ENCODE results near the gene TGFB1I1. TPM values are rescaled to one million over a fixed set of nuclear protein-coding genes. Genes with fewer than 3 reads are reported as not detected.

TGFB1I1 gene
- total and polyA plus RNA-seq, 7 experiments from 2014 or later = 0.29 to 1.5 (median 0.49) TPM

DNA sequence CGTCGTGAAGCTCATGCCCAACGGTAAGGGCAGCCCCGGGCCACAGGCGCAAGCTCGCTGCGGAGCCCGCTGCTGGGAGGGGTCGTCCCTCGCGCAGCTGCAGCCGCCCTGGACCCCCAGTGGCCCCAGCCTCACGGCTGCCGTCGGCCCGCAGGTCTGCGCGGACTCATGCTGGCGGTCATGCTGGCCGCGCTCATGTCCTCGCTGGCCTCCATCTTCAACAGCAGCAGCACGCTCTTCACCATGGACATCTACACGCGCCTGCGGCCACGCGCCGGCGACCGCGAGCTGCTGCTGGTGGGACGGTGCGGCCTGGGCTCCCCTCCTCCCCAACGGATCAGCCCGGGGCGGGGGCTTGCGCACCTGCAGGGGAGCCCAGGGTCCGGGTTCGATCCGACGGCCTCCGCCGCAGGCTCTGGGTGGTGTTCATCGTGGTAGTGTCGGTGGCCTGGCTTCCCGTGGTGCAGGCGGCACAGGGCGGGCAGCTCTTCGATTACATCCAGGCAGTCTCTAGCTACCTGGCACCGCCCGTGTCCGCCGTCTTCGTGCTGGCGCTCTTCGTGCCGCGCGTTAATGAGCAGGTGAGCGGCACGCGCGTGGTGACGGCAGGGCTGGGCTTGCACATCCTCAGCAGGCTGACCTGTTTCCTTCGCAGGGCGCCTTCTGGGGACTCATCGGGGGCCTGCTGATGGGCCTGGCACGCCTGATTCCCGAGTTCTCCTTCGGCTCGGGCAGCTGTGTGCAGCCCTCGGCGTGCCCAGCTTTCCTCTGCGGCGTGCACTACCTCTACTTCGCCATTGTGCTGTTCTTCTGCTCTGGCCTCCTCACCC, 16.7 kb downstream of the TGFB1I1 start:
- peaks cover 4 to 13% (median 6%) of the 10 kb centered on the region in 5 donors for H3K36me3 Mint-ChIP-seq
- CTCF ChIA-PET = interaction anchor here (1.2 kb wide), 1 partner anchor 13 kb away, joined by 3 read pairs; no protein-coding TSS in a partner anchor
- Histone ChIP-seq H3K9me3 (ENCODE audit: control insufficient read depth in 2 of 3, low read length in 3 of 3) (no peaks in the 10 kb centered on the region), H3K36me3 (ENCODE audit: control insufficient read depth in 2 of 3, insufficient read depth in 3 of 3, low read length in 3 of 3) (peaks cover 0 to 24% (median 4%) of the 10 kb centered on the region in 3 experiments), H3K27ac (ENCODE audit: low read depth, low read length) (peak overlapping the region; percentile 62), H3K4me3 (ENCODE audit: low read length) (peak overlapping the region; percentile 89), H3K4me1 (ENCODE audit: control insufficient read depth in 2 of 2, insufficient read depth in 2 of 2, low read length in 2 of 2) (no peaks in the 10 kb centered on the region), H3K27me3 (ENCODE audit: control insufficient read depth in 2 of 2, insufficient read depth in 2 of 2, low read length in 2 of 2) (no peaks in the 10 kb centered on the region)
- peak overlapping the region in 4 of 9 donors; percentile 38 to 80 (median 58) for H3K27ac Mint-ChIP-seq
- H3K4me3 Mint-ChIP-seq = peak overlapping the region in 9 of 10 donors; percentile 35 to 95 (median 93)
- H3K9me3 Mint-ChIP-seq = no peaks in the 10 kb centered on the region
- H3K27me3 Mint-ChIP-seq = peaks cover 0 to 17% (median 0%) of the 10 kb centered on the region in 5 donors
- no peak for ATAC-seq
- POLR2A ChIA-PET = interaction anchor here (0.5 to 3.7 kb wide), 9 partner anchors 8 to 331 kb away, joined by 3 to 18 read pairs (median 8); partner anchors contain the start of genes ARMC5, FUS and RUSF1
- intact Hi-C loops (cut with micrococcal nuclease) = loop anchor here (1.0 to 2.0 kb wide), 2 partner anchors 20 kb away; partner anchors contain the start of gene RUSF1 (in 2 of the 2)
- H3K4me1 Mint-ChIP-seq = peaks cover 5 to 24% (median 13%) of the 10 kb centered on the region in 7 donors
- DNase-seq = no peak

DNA sequence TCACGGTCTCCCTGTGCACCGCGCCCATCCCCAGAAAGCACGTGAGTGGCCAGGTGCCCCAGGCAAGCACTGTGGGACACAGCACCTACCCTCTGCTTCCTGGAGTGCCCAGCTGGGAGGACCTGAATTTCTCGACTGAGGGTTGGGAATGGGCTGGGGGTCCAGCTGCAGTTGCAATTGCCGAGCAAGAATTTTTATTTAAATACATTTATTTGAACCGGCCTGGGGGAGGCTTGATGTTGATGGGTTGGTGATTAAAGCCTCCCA, 17.3 kb downstream of the TGFB1I1 start:
- Mint-ChIP-seq H3K27ac (peak overlapping the region in 4 of 9 donors; percentile 51 to 80 (median 68)), H3K36me3 (peaks cover 4 to 13% (median 6%) of the 10 kb centered on the region in 5 donors), H3K9me3 (no peaks in the 10 kb centered on the region), H3K4me1 (peaks cover 5 to 24% (median 13%) of the 10 kb centered on the region in 7 donors), H3K4me3 (peak overlapping the region in 9 of 10 donors; percentile 15 to 89 (median 47)), H3K27me3 (peaks cover 0 to 17% (median 0%) of the 10 kb centered on the region in 5 donors)
- no peak overlapping the region for H3K4me3 ChIP-seq (ENCODE audit: low read length)
- H3K36me3 ChIP-seq (ENCODE audit: control insufficient read depth in 2 of 3, insufficient read depth in 3 of 3, low read length in 3 of 3) = peaks cover 0 to 29% (median 4%) of the 10 kb centered on the region in 3 experiments
- POLR2A ChIA-PET = interaction anchor here (1.0 to 3.7 kb wide), 6 partner anchors 7 to 29 kb away, joined by 5 to 18 read pairs (median 14); partner anchors contain the start of genes ARMC5 and RUSF1
- intact Hi-C loops (cut with micrococcal nuclease) = loop anchor here in 1 of 2 donors (2.0 kb wide), 1 partner anchor 20 kb away; the partner anchor contains the start of gene RUSF1
- DNase-seq (no peak), ATAC-seq (no peak)
- no peaks in the 10 kb centered on the region for H3K4me1 ChIP-seq (ENCODE audit: control insufficient read depth in 2 of 2, insufficient read depth in 2 of 2, low read length in 2 of 2)
- H3K9me3 ChIP-seq (ENCODE audit: control insufficient read depth in 2 of 3, low read length in 3 of 3) = no peaks in the 10 kb centered on the region
- no peak overlapping the region for H3K27ac ChIP-seq (ENCODE audit: low read depth, low read length)
- CTCF ChIA-PET = no interaction called here
- H3K27me3 ChIP-seq (ENCODE audit: control insufficient read depth in 2 of 2, insufficient read depth in 2 of 2, low read length in 2 of 2) = no peaks in the 10 kb centered on the region

DNA sequence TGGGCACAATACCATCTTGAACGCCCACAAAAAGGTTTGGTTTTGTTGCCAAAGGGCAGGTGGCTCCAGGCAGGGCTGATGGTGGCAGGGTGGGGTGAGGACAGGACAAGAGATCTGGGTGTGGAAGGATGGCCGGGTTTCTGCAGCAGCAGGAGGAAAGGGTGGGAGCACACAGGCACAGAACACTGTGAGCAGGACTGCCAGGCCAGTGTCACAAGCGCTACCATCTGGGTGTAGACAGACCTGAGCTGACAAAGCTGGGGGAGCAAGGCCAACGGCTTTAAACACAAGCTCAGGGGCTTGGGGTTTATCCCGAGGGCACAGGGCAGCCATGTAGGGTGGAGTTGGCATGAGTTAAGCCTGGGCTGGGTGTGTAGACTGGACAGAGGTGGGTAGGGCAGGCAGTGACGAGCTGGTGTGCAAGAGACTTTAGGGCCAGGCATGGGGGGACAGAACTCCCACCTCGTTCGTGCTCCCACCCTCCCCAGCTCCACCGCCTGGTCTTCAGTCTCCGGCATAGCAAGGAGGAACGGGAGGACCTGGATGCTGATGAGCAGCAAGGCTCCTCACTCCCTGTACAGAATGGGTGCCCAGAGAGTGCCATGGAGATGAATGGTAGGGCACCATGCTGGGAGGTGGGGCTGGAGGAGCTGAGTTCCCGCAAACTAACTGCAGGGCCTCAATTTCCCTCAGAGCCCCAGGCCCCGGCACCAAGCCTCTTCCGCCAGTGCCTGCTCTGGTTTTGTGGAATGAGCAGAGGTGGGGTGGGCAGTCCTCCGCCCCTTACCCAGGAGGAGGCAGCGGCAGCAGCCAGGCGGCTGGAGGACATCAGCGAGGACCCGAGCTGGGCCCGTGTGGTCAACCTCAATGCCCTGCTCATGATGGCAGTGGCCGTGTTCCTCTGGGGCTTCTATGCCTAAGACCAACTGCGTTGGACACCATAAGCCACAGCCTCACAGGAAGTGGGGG, 17.9 kb downstream of the TGFB1I1 start:
- Histone ChIP-seq H3K27me3 (ENCODE audit: control insufficient read depth in 2 of 2, insufficient read depth in 2 of 2, low read length in 2 of 2) (no peaks in the 10 kb centered on the region), H3K4me1 (ENCODE audit: control insufficient read depth in 2 of 2, insufficient read depth in 2 of 2, low read length in 2 of 2) (no peaks in the 10 kb centered on the region), H3K9me3 (ENCODE audit: control insufficient read depth in 2 of 3, low read length in 3 of 3) (no peaks in the 10 kb centered on the region), H3K27ac (ENCODE audit: low read depth, low read length) (no peak overlapping the region), H3K4me3 (ENCODE audit: low read length) (no peak overlapping the region), H3K36me3 (ENCODE audit: control insufficient read depth in 2 of 3, insufficient read depth in 3 of 3, low read length in 3 of 3) (peaks cover 0 to 36% (median 4%) of the 10 kb centered on the region in 3 experiments)
- Mint-ChIP-seq H3K27ac (peak overlapping the region in 7 of 9 donors; percentile 25 to 72 (median 53)), H3K36me3 (peaks cover 4 to 14% (median 6%) of the 10 kb centered on the region in 5 donors), H3K4me3 (peak overlapping the region in 9 of 10 donors; percentile 30 to 71 (median 42)), H3K9me3 (no peaks in the 10 kb centered on the region), H3K4me1 (peaks cover 5 to 24% (median 13%) of the 10 kb centered on the region in 7 donors), H3K27me3 (peaks cover 0 to 17% (median 0%) of the 10 kb centered on the region in 5 donors)
- POLR2A ChIA-PET = interaction anchor here (0.8 to 3.7 kb wide), 5 partner anchors 7 to 18 kb away, joined by 3 to 15 read pairs (median 8); partner anchors contain the start of gene RUSF1
- ATAC-seq (no peak), DNase-seq (no peak)
- CTCF ChIA-PET = interaction anchor here (0.8 kb wide), 1 partner anchor 106 kb away, joined by 3 read pairs; no protein-coding TSS in a partner anchor
- intact Hi-C loops (cut with micrococcal nuclease) = loop anchor here in 1 of 2 donors (2.0 kb wide), 1 partner anchor 19 kb away; the partner anchor contains the start of gene RUSF1

DNA sequence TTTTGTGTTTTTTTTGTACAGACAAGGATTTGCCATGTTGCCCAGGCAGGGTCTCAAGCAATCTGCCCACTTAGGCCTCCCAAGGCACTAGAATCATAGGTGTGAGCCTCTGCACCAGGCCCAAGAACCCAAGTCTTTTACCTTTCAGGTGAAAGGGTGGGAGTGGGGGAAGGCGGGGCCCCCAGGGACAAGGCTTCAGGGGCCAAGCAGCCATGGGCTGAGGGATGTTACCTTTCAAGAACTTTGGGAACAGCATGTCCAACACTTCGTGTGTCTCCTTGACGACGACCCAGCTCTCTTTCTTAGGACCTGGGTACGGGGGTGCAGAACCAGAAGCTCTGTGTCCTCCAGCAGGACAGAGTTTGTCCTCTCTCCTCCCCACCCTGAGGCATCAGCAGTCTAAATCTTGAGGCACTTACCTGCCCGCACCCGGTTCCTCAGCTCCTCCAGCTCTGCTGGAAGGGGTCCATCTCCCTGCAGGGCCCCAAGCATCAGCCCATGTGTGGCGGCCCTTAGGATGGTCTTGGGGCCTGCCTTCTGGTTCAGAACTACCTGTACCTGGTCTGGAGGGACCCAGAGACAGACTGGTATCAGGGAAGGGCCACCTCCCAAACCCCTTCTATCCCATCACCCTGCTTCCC, 19.9 kb downstream of the TGFB1I1 start:
- CTCF ChIA-PET = no interaction called here
- no peak for DNase-seq

DNA sequence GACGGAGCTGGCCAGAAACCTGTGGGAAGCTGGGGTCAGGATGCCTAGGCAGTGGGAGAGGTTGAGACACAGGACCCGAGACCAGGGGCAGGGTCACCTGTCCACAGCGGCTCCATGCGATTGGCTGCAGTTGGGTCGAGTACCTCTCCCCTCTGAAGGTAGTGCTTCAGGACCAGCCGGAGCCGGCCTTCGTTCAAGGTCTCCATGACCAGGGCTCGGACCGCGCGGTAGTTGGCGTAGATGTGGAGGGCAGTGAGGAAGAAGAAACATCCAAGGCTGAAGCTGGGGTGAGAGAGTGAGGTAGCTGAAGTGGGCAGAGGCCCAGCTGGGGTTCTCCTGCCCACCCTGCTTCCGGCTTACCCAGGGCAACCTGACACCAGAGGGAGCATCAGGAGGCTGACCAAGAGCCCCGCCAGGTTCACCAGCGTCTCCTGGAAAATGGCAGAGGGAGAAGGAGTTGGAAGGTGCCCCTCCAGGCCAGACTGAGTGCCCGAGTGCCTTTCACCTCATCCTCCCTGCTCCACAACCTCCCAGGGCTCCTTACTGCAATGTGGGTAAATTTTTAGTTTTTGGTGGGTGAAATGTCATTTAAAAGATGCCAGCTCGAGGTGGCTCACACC, 21.7 kb downstream of the TGFB1I1 start:
- Mint-ChIP-seq H3K4me1 (peaks cover 0 to 10% (median 3%) of the 10 kb centered on the region in 7 donors), H3K36me3 (peaks cover 6 to 41% (median 13%) of the 10 kb centered on the region in 5 donors), H3K9me3 (no peaks in the 10 kb centered on the region), H3K27ac (peak overlapping the region in 2 of 9 donors; percentile 1 to 42), H3K4me3 (no peak overlapping the region), H3K27me3 (no peaks in the 10 kb centered on the region)
- H3K4me1 ChIP-seq (ENCODE audit: control insufficient read depth in 2 of 2, insufficient read depth in 2 of 2, low read length in 2 of 2) = no peaks in the 10 kb centered on the region
- H3K36me3 ChIP-seq (ENCODE audit: control insufficient read depth in 2 of 3, insufficient read depth in 3 of 3, low read length in 3 of 3) = peaks cover 0 to 70% (median 13%) of the 10 kb centered on the region in 3 experiments
- POLR2A ChIA-PET = interaction anchor here (0.7 to 1.5 kb wide), 3 partner anchors 8 to 377 kb away, joined by 3 to 4 read pairs (median 3); no protein-coding TSS in a partner anchor
- no peak for DNase-seq
- intact Hi-C loops (cut with micrococcal nuclease) = no loop called here
- H3K4me3 ChIP-seq (ENCODE audit: low read length) = no peak overlapping the region
- no peak for ATAC-seq
- no peaks in the 10 kb centered on the region for H3K27me3 ChIP-seq (ENCODE audit: control insufficient read depth in 2 of 2, insufficient read depth in 2 of 2, low read length in 2 of 2)
- H3K9me3 ChIP-seq (ENCODE audit: control insufficient read depth in 2 of 3, low read length in 3 of 3) = no peaks in the 10 kb centered on the region
- CTCF ChIA-PET = interaction anchor here (0.6 kb wide), 1 partner anchor 897 kb away, joined by 4 read pairs; no protein-coding TSS in a partner anchor
- H3K27ac ChIP-seq (ENCODE audit: low read depth, low read length) = no peak overlapping the region

More for the DNA sequence above, 19.9 kb downstream of the TGFB1I1 start:
- no peak overlapping the region for H3K4me3 ChIP-seq (ENCODE audit: low read length)
- H3K36me3 ChIP-seq (ENCODE audit: control insufficient read depth in 2 of 3, insufficient read depth in 3 of 3, low read length in 3 of 3) = peaks cover 0 to 56% (median 4%) of the 10 kb centered on the region in 3 experiments
- peaks cover 4 to 26% (median 6%) of the 10 kb centered on the region in 5 donors for H3K36me3 Mint-ChIP-seq
- POLR2A ChIA-PET = interaction anchor here (1.5 kb wide), 1 partner anchor 32 kb away, joined by 8 read pairs; no protein-coding TSS in a partner anchor
- ATAC-seq = no peak
- no peaks in the 10 kb centered on the region for H3K27me3 ChIP-seq (ENCODE audit: control insufficient read depth in 2 of 2, insufficient read depth in 2 of 2, low read length in 2 of 2)
- peaks cover 0 to 3% (median 0%) of the 10 kb centered on the region in 5 donors for H3K27me3 Mint-ChIP-seq
- no peaks in the 10 kb centered on the region for H3K9me3 Mint-ChIP-seq
- H3K4me3 Mint-ChIP-seq = no peak overlapping the region
- intact Hi-C loops (cut with micrococcal nuclease) = no loop called here
- peaks cover 0 to 12% (median 4%) of the 10 kb centered on the region in 7 donors for H3K4me1 Mint-ChIP-seq
- H3K9me3 ChIP-seq (ENCODE audit: control insufficient read depth in 2 of 3, low read length in 3 of 3) = no peaks in the 10 kb centered on the region
- no peaks in the 10 kb centered on the region for H3K4me1 ChIP-seq (ENCODE audit: control insufficient read depth in 2 of 2, insufficient read depth in 2 of 2, low read length in 2 of 2)
- no peak overlapping the region for H3K27ac ChIP-seq (ENCODE audit: low read depth, low read length)
- peak overlapping the region in 3 of 9 donors; percentile 25 to 53 (median 33) for H3K27ac Mint-ChIP-seq
